ENCODE results near the gene INSIG1. TPM values are rescaled to one million over a fixed set of nuclear protein-coding genes. Genes with fewer than 3 reads are reported as not detected.

INSIG1 gene
- total RNA-seq, 1 experiment from 2014 or later: 32.3 TPM

DNA sequence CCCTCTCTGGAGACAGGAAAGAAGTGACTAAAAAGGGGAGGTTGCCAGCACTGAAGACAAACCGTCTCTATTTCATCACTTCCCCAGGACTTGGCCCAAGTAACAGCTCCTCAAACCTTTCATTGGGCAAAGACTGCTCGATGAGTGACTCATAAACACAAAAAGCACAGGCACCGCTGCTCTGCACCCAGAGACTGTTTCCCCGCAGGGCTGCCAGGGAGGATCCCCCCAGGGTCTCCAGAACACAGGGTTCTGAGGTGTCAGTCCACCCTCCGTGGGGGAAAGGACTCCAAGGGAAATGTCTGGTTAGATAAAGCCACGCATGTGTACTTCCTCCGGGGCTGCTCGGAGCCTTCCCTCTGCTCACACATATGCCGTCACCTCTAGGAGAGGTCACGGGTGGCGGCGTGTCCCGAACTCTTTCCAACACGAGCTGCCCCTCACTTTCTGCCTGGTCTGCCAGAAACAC, 59.9 kb downstream of the INSIG1 start (continued):
- TF ChIP-seq, protein P1, sequence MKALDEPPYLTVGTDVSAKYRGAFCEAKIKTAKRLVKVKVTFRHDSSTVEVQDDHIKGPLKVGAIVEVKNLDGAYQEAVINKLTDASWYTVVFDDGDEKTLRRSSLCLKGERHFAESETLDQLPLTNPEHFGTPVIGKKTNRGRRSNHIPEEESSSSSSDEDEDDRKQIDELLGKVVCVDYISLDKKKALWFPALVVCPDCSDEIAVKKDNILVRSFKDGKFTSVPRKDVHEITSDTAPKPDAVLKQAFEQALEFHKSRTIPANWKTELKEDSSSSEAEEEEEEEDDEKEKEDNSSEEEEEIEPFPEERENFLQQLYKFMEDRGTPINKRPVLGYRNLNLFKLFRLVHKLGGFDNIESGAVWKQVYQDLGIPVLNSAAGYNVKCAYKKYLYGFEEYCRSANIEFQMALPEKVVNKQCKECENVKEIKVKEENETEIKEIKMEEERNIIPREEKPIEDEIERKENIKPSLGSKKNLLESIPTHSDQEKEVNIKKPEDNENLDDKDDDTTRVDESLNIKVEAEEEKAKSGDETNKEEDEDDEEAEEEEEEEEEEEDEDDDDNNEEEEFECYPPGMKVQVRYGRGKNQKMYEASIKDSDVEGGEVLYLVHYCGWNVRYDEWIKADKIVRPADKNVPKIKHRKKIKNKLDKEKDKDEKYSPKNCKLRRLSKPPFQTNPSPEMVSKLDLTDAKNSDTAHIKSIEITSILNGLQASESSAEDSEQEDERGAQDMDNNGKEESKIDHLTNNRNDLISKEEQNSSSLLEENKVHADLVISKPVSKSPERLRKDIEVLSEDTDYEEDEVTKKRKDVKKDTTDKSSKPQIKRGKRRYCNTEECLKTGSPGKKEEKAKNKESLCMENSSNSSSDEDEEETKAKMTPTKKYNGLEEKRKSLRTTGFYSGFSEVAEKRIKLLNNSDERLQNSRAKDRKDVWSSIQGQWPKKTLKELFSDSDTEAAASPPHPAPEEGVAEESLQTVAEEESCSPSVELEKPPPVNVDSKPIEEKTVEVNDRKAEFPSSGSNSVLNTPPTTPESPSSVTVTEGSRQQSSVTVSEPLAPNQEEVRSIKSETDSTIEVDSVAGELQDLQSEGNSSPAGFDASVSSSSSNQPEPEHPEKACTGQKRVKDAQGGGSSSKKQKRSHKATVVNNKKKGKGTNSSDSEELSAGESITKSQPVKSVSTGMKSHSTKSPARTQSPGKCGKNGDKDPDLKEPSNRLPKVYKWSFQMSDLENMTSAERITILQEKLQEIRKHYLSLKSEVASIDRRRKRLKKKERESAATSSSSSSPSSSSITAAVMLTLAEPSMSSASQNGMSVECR (CRISPR knock-in tag; IDR thresholded peaks at IDR 0.05; ENCODE audit: borderline replicate concordance): no peak
- no peak for TF ChIP-seq TEAD1 (CRISPR knock-in tag; IDR thresholded peaks at IDR 0.05)
- TF ChIP-seq ZNF219 (CRISPR knock-in tag; IDR thresholded peaks at IDR 0.05; ENCODE audit: borderline replicate concordance): no peak
- TF ChIP-seq ZNF671 (CRISPR knock-in tag; IDR thresholded peaks at IDR 0.05): no peak
- TF ChIP-seq, protein P2, sequence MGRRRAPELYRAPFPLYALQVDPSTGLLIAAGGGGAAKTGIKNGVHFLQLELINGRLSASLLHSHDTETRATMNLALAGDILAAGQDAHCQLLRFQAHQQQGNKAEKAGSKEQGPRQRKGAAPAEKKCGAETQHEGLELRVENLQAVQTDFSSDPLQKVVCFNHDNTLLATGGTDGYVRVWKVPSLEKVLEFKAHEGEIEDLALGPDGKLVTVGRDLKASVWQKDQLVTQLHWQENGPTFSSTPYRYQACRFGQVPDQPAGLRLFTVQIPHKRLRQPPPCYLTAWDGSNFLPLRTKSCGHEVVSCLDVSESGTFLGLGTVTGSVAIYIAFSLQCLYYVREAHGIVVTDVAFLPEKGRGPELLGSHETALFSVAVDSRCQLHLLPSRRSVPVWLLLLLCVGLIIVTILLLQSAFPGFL (CRISPR knock-in tag; IDR thresholded peaks at IDR 0.05; ENCODE audit: borderline replicate concordance): no peak
- no peak for TF ChIP-seq NR1H2 (CRISPR knock-in tag; IDR thresholded peaks at IDR 0.05)
- TF ChIP-seq, protein P3, sequence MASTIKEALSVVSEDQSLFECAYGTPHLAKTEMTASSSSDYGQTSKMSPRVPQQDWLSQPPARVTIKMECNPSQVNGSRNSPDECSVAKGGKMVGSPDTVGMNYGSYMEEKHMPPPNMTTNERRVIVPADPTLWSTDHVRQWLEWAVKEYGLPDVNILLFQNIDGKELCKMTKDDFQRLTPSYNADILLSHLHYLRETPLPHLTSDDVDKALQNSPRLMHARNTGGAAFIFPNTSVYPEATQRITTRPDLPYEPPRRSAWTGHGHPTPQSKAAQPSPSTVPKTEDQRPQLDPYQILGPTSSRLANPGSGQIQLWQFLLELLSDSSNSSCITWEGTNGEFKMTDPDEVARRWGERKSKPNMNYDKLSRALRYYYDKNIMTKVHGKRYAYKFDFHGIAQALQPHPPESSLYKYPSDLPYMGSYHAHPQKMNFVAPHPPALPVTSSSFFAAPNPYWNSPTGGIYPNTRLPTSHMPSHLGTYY (CRISPR knock-in tag; IDR thresholded peaks at IDR 0.05): no peak
- TF ChIP-seq, protein P4, sequence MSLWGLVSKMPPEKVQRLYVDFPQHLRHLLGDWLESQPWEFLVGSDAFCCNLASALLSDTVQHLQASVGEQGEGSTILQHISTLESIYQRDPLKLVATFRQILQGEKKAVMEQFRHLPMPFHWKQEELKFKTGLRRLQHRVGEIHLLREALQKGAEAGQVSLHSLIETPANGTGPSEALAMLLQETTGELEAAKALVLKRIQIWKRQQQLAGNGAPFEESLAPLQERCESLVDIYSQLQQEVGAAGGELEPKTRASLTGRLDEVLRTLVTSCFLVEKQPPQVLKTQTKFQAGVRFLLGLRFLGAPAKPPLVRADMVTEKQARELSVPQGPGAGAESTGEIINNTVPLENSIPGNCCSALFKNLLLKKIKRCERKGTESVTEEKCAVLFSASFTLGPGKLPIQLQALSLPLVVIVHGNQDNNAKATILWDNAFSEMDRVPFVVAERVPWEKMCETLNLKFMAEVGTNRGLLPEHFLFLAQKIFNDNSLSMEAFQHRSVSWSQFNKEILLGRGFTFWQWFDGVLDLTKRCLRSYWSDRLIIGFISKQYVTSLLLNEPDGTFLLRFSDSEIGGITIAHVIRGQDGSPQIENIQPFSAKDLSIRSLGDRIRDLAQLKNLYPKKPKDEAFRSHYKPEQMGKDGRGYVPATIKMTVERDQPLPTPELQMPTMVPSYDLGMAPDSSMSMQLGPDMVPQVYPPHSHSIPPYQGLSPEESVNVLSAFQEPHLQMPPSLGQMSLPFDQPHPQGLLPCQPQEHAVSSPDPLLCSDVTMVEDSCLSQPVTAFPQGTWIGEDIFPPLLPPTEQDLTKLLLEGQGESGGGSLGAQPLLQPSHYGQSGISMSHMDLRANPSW (CRISPR knock-in tag; conservative IDR thresholded peaks at IDR 0.05; ENCODE audit: low read depth): no peak
- TF ChIP-seq, protein P5, sequence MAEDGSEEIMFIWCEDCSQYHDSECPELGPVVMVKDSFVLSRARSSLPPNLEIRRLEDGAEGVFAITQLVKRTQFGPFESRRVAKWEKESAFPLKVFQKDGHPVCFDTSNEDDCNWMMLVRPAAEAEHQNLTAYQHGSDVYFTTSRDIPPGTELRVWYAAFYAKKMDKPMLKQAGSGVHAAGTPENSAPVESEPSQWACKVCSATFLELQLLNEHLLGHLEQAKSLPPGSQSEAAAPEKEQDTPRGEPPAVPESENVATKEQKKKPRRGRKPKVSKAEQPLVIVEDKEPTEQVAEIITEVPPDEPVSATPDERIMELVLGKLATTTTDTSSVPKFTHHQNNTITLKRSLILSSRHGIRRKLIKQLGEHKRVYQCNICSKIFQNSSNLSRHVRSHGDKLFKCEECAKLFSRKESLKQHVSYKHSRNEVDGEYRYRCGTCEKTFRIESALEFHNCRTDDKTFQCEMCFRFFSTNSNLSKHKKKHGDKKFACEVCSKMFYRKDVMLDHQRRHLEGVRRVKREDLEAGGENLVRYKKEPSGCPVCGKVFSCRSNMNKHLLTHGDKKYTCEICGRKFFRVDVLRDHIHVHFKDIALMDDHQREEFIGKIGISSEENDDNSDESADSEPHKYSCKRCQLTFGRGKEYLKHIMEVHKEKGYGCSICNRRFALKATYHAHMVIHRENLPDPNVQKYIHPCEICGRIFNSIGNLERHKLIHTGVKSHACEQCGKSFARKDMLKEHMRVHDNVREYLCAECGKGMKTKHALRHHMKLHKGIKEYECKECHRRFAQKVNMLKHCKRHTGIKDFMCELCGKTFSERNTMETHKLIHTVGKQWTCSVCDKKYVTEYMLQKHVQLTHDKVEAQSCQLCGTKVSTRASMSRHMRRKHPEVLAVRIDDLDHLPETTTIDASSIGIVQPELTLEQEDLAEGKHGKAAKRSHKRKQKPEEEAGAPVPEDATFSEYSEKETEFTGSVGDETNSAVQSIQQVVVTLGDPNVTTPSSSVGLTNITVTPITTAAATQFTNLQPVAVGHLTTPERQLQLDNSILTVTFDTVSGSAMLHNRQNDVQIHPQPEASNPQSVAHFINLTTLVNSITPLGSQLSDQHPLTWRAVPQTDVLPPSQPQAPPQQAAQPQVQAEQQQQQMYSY (CRISPR knock-in tag; IDR thresholded peaks at IDR 0.05): no peak
- TF ChIP-seq, protein P6, sequence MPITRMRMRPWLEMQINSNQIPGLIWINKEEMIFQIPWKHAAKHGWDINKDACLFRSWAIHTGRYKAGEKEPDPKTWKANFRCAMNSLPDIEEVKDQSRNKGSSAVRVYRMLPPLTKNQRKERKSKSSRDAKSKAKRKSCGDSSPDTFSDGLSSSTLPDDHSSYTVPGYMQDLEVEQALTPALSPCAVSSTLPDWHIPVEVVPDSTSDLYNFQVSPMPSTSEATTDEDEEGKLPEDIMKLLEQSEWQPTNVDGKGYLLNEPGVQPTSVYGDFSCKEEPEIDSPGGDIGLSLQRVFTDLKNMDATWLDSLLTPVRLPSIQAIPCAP (CRISPR knock-in tag; IDR thresholded peaks at IDR 0.05): no peak
- TF ChIP-seq, protein P7, sequence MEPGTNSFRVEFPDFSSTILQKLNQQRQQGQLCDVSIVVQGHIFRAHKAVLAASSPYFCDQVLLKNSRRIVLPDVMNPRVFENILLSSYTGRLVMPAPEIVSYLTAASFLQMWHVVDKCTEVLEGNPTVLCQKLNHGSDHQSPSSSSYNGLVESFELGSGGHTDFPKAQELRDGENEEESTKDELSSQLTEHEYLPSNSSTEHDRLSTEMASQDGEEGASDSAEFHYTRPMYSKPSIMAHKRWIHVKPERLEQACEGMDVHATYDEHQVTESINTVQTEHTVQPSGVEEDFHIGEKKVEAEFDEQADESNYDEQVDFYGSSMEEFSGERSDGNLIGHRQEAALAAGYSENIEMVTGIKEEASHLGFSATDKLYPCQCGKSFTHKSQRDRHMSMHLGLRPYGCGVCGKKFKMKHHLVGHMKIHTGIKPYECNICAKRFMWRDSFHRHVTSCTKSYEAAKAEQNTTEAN (CRISPR knock-in tag; IDR thresholded peaks at IDR 0.05): no peak

All from WTC11 (cell line).